Endothelial cell of umbilical vein (primary cell): Measurements from ENCODE around the gene PTPRZ1.

Experiments
- FOS ChIP-seq: IDR thresholded peaks from 2 replicates; pipeline ENCODE4 v1.6.1; 2011; ENCODE audit warnings: mild to moderate bottlenecking, low read length, moderate library complexity, borderline replicate concordance; ENCODE audit not compliant: insufficient read depth
- POLR2A ChIP-seq: IDR thresholded peaks from 2 replicates; pipeline ENCODE4 v1.6.1; 2012; ENCODE audit warnings: low read depth, mild to moderate bottlenecking, control low read depth, low read length
- TF ChIP-seq, protein P1 (sequence below), 2 donors: IDR thresholded peaks; 1 replicate in 1 of 2; 2 replicates in 1 of 2; pipeline ENCODE4 v1.5.1; 2011; ENCODE audit warnings: low read length in 2 of 2, mild to moderate bottlenecking in 2 of 2, moderate library complexity in 2 of 2, control low read depth in 1 of 2, inconsistent platforms in 1 of 2, low read depth in 1 of 2; ENCODE audit not compliant: insufficient read depth in 1 of 2; ENCODE audit errors: extremely low read depth in 1 of 2
- TF ChIP-seq, protein P2 (sequence below): IDR thresholded peaks from 2 replicates; pipeline ENCODE4 v1.6.1; 2011; ENCODE audit not compliant: insufficient read depth, insufficient read length

DNA sequence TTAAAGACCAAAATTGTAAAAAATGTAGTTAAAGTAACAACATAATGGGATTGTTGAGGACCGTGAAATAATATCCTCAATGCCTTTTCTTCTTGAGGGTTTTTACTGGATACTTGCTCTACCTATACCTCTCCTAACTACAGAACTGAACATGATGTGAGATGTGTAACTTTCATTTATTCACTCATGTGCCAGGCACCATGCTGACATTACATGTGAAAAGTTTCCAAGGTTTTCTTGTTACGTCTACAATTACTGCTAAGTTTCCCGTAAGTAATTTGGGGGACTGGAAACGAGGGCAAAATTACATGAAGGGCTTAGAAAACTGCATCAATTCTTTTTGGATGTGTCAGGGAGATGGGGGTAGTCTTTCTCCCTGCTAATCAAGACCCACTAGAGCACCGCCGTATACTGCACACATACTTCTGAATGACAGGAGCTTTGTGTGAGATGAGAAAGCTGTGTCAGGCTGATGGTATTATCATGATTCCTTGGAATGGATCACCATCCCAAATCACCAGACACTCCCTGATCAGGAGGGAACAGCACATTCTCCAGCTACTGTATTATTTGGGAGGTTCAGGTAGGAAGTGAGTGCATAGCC, 41.8 kb downstream of the PTPRZ1 start:
- TF ChIP-seq POLR2A = no peak
- no peak for TF ChIP-seq FOS
- TF ChIP-seq, protein P1, sequence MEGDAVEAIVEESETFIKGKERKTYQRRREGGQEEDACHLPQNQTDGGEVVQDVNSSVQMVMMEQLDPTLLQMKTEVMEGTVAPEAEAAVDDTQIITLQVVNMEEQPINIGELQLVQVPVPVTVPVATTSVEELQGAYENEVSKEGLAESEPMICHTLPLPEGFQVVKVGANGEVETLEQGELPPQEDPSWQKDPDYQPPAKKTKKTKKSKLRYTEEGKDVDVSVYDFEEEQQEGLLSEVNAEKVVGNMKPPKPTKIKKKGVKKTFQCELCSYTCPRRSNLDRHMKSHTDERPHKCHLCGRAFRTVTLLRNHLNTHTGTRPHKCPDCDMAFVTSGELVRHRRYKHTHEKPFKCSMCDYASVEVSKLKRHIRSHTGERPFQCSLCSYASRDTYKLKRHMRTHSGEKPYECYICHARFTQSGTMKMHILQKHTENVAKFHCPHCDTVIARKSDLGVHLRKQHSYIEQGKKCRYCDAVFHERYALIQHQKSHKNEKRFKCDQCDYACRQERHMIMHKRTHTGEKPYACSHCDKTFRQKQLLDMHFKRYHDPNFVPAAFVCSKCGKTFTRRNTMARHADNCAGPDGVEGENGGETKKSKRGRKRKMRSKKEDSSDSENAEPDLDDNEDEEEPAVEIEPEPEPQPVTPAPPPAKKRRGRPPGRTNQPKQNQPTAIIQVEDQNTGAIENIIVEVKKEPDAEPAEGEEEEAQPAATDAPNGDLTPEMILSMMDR (IDR thresholded peaks at IDR 0.05; ENCODE audit: extremely low read depth in 1 of 2, insufficient read depth in 1 of 2, low read depth in 1 of 2, low read length in 2 of 2) = no peak
- TF ChIP-seq, protein P2, sequence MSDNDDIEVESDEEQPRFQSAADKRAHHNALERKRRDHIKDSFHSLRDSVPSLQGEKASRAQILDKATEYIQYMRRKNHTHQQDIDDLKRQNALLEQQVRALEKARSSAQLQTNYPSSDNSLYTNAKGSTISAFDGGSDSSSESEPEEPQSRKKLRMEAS = no peak
